Astrocyte (in vitro differentiated cells and primary cell): ENCODE measurements around the gene ADD1. TPM values are rescaled to one million over a fixed set of nuclear protein-coding genes. Genes with fewer than 3 reads are reported as not detected.

Experiments
- DNase-seq: peaks from one replicate; pipeline ENCODE4 v3.0.0-alpha.2; 2010; ENCODE audit warnings: low read depth
- FAIRE-seq: peaks from 2 replicates; lab custom pipeline; 2011; peaks lifted over from hg19 to GRCh38; lab: Jason Lieb, UNC
- H2AFZ ChIP-seq: 2 replicates; pipeline ENCODE4 v1.6.0; 2012; ENCODE audit warnings: low read depth, low read length, inconsistent platforms
- H3K27ac ChIP-seq: 2 replicates; pipeline ENCODE4 v1.5.1; 2011; ENCODE audit warnings: low read depth, low read length, inconsistent platforms
- H3K27me3 ChIP-seq: 2 replicates; pipeline ENCODE4 v1.6.0; 2011; ENCODE audit warnings: low read length, inconsistent platforms; ENCODE audit not compliant: insufficient read depth
- H3K36me3 ChIP-seq: 2 replicates; pipeline ENCODE4 v1.5.1; 2011; ENCODE audit warnings: low read length, inconsistent platforms; ENCODE audit not compliant: insufficient read depth
- H3K4me1 ChIP-seq: 2 replicates; pipeline ENCODE4 v1.5.1; 2011; ENCODE audit warnings: low read length, inconsistent platforms; ENCODE audit not compliant: insufficient read depth
- H3K4me2 ChIP-seq: 2 replicates; pipeline ENCODE4 v1.6.0; 2012; ENCODE audit warnings: low read length, inconsistent platforms
- H3K4me3 ChIP-seq: 2 replicates; pipeline ENCODE4 v1.5.1; 2011; ENCODE audit warnings: low read depth, mild to moderate bottlenecking, low read length, inconsistent platforms; ENCODE audit not compliant: insufficient read depth
- H3K79me2 ChIP-seq: 2 replicates; pipeline ENCODE4 v1.6.0; 2012; ENCODE audit warnings: mild to moderate bottlenecking, low read length, inconsistent platforms; ENCODE audit not compliant: insufficient read depth
- H3K9ac ChIP-seq: 2 replicates; pipeline ENCODE4 v1.6.0; 2012; ENCODE audit warnings: mild to moderate bottlenecking, low read length, inconsistent platforms
- H3K9me3 ChIP-seq: 2 replicates; pipeline ENCODE4 v1.5.1; 2012; ENCODE audit warnings: low read depth, mild to moderate bottlenecking, low read length, inconsistent platforms; ENCODE audit not compliant: insufficient read depth
- H4K20me1 ChIP-seq: 2 replicates; pipeline ENCODE4 v1.6.0; 2012; ENCODE audit warnings: low read length, inconsistent platforms; ENCODE audit not compliant: insufficient read depth
- H3K27ac Mint-ChIP-seq: one replicate; pipeline ENCODE4 v1.8.0; 2021; ENCODE audit warnings: mild to moderate bottlenecking, mixed read lengths; ENCODE audit not compliant: unreplicated experiment
- H3K27me3 Mint-ChIP-seq: one replicate; pipeline ENCODE4 v1.8.0; 2021; ENCODE audit warnings: low read depth, mixed read lengths; ENCODE audit not compliant: unreplicated experiment
- H3K36me3 Mint-ChIP-seq: one replicate; pipeline ENCODE4 v1.8.0; 2021; ENCODE audit warnings: low read depth, mixed read lengths; ENCODE audit not compliant: unreplicated experiment
- H3K4me1 Mint-ChIP-seq: one replicate; pipeline ENCODE4 v1.8.0; 2021; ENCODE audit warnings: low read depth, mixed read lengths; ENCODE audit not compliant: unreplicated experiment
- H3K4me3 Mint-ChIP-seq: one replicate; pipeline ENCODE4 v1.8.0; 2021; ENCODE audit warnings: mild to moderate bottlenecking, moderate library complexity, mixed read lengths; ENCODE audit not compliant: unreplicated experiment
- H3K9me3 Mint-ChIP-seq: one replicate; pipeline ENCODE4 v1.8.0; 2021; ENCODE audit warnings: mild to moderate bottlenecking, mixed read lengths; ENCODE audit not compliant: unreplicated experiment
- CTCF ChIP-seq: IDR thresholded peaks from 2 replicates; pipeline ENCODE4 v1.5.1; 2011; ENCODE audit warnings: low read depth, mild to moderate bottlenecking, inconsistent platforms, low read length, moderate library complexity; ENCODE audit not compliant: insufficient read depth
- EZH2 ChIP-seq: IDR thresholded peaks from 2 replicates; pipeline ENCODE4 v1.6.1; 2012; ENCODE audit warnings: mild to moderate bottlenecking, low read length, inconsistent platforms; ENCODE audit not compliant: insufficient read depth
- total RNA-seq: library from RNA; stranded (reverse); gene quantifications from 2 replicates; pipeline ENCODE4 v1.2.1, GENCODE V29; 2021

ADD1 gene
- total RNA-seq, 1 donor from 2014 or later = 280 TPM

GRCh38 chr4:2943364-2944090 lies 99.9 kb downstream of the ADD1 start:
- Histone ChIP-seq H3K36me3 (peaks cover 63% of the 10 kb centered on the region), H2AFZ (no peak overlapping the region), H3K9me3 (peaks cover 4% of the 10 kb centered on the region), H3K4me2 (no peak overlapping the region), H3K9ac (no peak overlapping the region), H3K4me1 (peaks cover 5% of the 10 kb centered on the region), H3K79me2 (peaks cover 39% of the 10 kb centered on the region), H3K27ac (no peak overlapping the region), H3K27me3 (no peaks in the 10 kb centered on the region), H4K20me1 (peaks cover 75% of the 10 kb centered on the region), H3K4me3 (no peak overlapping the region)
- Mint-ChIP-seq H3K36me3 (peaks cover 33% of the 10 kb centered on the region), H3K9me3 (no peaks in the 10 kb centered on the region), H3K27me3 (no peaks in the 10 kb centered on the region), H3K27ac (no peak overlapping the region), H3K4me1 (peaks cover 1% of the 10 kb centered on the region), H3K4me3 (no peak overlapping the region)
- TF ChIP-seq CTCF = no peak
- TF ChIP-seq EZH2 = no peak
- DNase-seq (no peak), FAIRE-seq (no peak)

DNA sequence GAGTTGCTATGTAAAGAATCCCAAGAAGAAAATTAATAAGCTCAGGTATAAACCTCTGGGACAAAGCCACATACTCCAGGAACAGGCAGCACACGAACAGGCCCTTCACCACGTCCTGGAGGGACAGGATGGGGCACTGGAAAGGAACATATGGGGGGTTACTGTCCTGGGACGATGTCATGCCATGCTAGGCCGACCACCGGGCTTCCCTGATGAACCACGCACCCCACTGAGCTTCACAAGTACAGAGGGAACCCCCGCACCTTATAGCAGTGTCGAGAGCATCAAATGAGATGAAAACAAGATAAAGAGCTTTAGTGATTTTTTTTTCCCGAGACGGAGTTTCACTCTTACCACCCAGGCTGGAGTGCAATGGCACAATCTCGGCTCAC lies 100.4 kb downstream of the ADD1 start:
- Histone ChIP-seq H3K4me3 (no peak overlapping the region), H3K27me3 (no peaks in the 10 kb centered on the region), H3K79me2 (peaks cover 34% of the 10 kb centered on the region), H3K9ac (no peak overlapping the region), H3K9me3 (peaks cover 4% of the 10 kb centered on the region), H4K20me1 (peaks cover 75% of the 10 kb centered on the region), H3K27ac (no peak overlapping the region), H3K4me1 (peaks cover 5% of the 10 kb centered on the region), H2AFZ (no peak overlapping the region), H3K36me3 (peaks cover 58% of the 10 kb centered on the region), H3K4me2 (no peak overlapping the region)
- Mint-ChIP-seq H3K9me3 (no peaks in the 10 kb centered on the region), H3K4me3 (no peak overlapping the region), H3K36me3 (peaks cover 29% of the 10 kb centered on the region), H3K27ac (no peak overlapping the region), H3K27me3 (no peaks in the 10 kb centered on the region), H3K4me1 (no peaks in the 10 kb centered on the region)
- no peak for DNase-seq
- no peak for FAIRE-seq
- TF ChIP-seq EZH2 (no peak), CTCF (no peak)
